ENCODE measurements around the gene TRAK2.
"Not testable (repeated sequence)": the region's sequence is repeated elsewhere in the genome, so short reads cannot be mapped to it uniquely, and the experiment has no call there.

The TRAK2 gene

GRCh38 chr2:201450954-201451291, 335 bp downstream of the TRAK2 start:
- DNase-seq: no peak

GRCh38 chr2:201448701-201449100, 2.6 kb downstream of the TRAK2 start:
- no peak for DNase-seq

GRCh38 chr2:201448061-201448460, 3.2 kb downstream of the TRAK2 start:
- no peak for DNase-seq

GRCh38 chr2:201447086-201447485, 4.2 kb downstream of the TRAK2 start:
- DNase-seq: no peak

- no peak for DNase-seq
Observed at GRCh38 chr2:201444746-201445465, 6.4 kb downstream of the TRAK2 start.

- no peak for DNase-seq
Observed at GRCh38 chr2:201441409-201441808, 9.8 kb downstream of the TRAK2 start.

- peak; percentile 81 for DNase-seq
Observed at GRCh38 chr2:201440182-201440581, 11.1 kb downstream of the TRAK2 start.

GRCh38 chr2:201439336-201439922, 11.8 kb downstream of the TRAK2 start:
- DNase-seq: not testable (repeated sequence)

- no peak for DNase-seq
Observed at GRCh38 chr2:201436141-201436540, 15.1 kb downstream of the TRAK2 start.

GRCh38 chr2:201433394-201433995, 17.8 kb downstream of the TRAK2 start:
- DNase-seq: no peak

GRCh38 chr2:201432621-201433393, 18.5 kb downstream of the TRAK2 start:
- DNase-seq: no peak

GRCh38 chr2:201432038-201432620, 19.1 kb downstream of the TRAK2 start:
- no peak for DNase-seq

GRCh38 chr2:201430839-201431238, 20.4 kb downstream of the TRAK2 start:
- no peak for DNase-seq

GRCh38 chr2:201430322-201430721, 20.9 kb downstream of the TRAK2 start:
- DNase-seq: not testable (repeated sequence)

- DNase-seq: not testable (repeated sequence)
Observed at GRCh38 chr2:201429835-201430234, 21.4 kb downstream of the TRAK2 start.

- not testable (repeated sequence) for DNase-seq
Observed at GRCh38 chr2:201428366-201428765, 22.9 kb downstream of the TRAK2 start.

- no peak for DNase-seq
Observed at GRCh38 chr2:201425952-201426351, 25.3 kb downstream of the TRAK2 start.

GRCh38 chr2:201420442-201421113, 30.7 kb downstream of the TRAK2 start:
- no peak for DNase-seq

- no peak for DNase-seq
Observed at GRCh38 chr2:201419986-201420385, 31.3 kb downstream of the TRAK2 start.

- DNase-seq: no peak
Observed at GRCh38 chr2:201419057-201419635, 32.1 kb downstream of the TRAK2 start.

GRCh38 chr2:201415149-201415548, 36.1 kb downstream of the TRAK2 start:
- DNase-seq: no peak

Measured in DMS79 (cell line).